Lower lobe of right lung (tissue), 2 donors: ENCODE results near the gene KLF15. TPM values are rescaled to one million over a fixed set of nuclear protein-coding genes. Genes with fewer than 3 reads are reported as not detected.

Experiments
- ATAC-seq, 2 donors: fragments of 200-7000 bp; cut with Tn5 transposase; one replicate each; pipeline ENCODE4 v1.9.1; 2020 to 2022; ENCODE audit warnings: mild to moderate bottlenecking in 2 of 2, moderate library complexity in 2 of 2
- DNase-seq: peaks from one replicate; pipeline ENCODE4 v3.0.0-alpha.2; 2020
- H3K27ac ChIP-seq: fragments of 200-600 bp; one replicate; pipeline ENCODE4 v1.8.0; 2022
- H3K27me3 ChIP-seq: fragments of 200-600 bp; one replicate; pipeline ENCODE4 v1.8.0; 2022; ENCODE audit warnings: low read depth
- H3K36me3 ChIP-seq: fragments of 200-600 bp; one replicate; pipeline ENCODE4 v1.8.0; 2022; ENCODE audit warnings: mild to moderate bottlenecking
- H3K4me1 ChIP-seq: fragments of 200-600 bp; one replicate; pipeline ENCODE4 v1.8.0; 2022
- H3K4me3 ChIP-seq: fragments of 200-600 bp; one replicate; pipeline ENCODE4 v1.8.0; 2022; ENCODE audit warnings: mild to moderate bottlenecking
- H3K9me3 ChIP-seq: fragments of 200-600 bp; one replicate; pipeline ENCODE4 v1.8.0; 2022
- intact Hi-C: fragments of 100-400 bp; cut with DNase I; formaldehyde crosslinking; loops from one replicate; pipeline ENCODE4 v1.11.0; 2022
- total RNA-seq: library from RNA; stranded (reverse); fragmentation: NEBNext Ultra II Directional; extraction: Animal tissue kit (Norgen Biotek cat#: 25700); gene quantifications from one replicate; pipeline ENCODE4 v1.2.1, GENCODE V29; 2021
- TF ChIP-seq, protein P1 (sequence below): fragments of 200-600 bp; IDR thresholded peaks from one replicate; pipeline ENCODE4 v1.8.0; 2022; ENCODE audit warnings: antibody characterized with exemption, mild to moderate bottlenecking
- donor health status: DM: no; HTN: yes; CAD: no; lungs with severe emphysema.

Gene KLF15
- total RNA-seq, 1 donor from 2014 or later = 40.1 TPM

DNA sequence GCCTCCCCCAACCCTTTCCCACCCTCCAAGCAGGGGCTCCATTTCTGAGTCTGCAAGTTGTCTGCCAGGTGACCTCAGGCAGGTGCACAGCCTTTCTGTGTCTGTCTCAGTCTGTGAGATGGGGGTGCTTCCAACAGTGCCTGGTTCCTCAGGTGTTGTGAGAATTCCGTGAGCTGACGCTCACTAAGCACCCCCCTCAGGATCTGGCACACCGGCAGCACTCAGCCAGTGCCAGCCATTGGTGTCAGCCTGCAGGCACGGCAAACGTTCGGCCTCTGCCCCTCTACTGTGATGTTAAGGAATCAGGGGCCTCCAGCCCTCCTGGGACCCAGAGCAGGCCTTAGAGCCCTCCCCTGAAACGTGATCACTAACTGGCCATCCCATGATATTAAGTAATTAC lies 2.4 kb downstream of the KLF15 start:
- Histone ChIP-seq H3K4me3 (peak overlapping the region; percentile 77), H3K9me3 (no peaks in the 10 kb centered on the region), H3K27ac (peak overlapping the region; percentile 92), H3K36me3 (peaks cover 28% of the 10 kb centered on the region), H3K27me3 (no peaks in the 10 kb centered on the region), H3K4me1 (peaks cover 70% of the 10 kb centered on the region)
- ATAC-seq (no peak), DNase-seq (peak; percentile 48)
- TF ChIP-seq, protein P1, sequence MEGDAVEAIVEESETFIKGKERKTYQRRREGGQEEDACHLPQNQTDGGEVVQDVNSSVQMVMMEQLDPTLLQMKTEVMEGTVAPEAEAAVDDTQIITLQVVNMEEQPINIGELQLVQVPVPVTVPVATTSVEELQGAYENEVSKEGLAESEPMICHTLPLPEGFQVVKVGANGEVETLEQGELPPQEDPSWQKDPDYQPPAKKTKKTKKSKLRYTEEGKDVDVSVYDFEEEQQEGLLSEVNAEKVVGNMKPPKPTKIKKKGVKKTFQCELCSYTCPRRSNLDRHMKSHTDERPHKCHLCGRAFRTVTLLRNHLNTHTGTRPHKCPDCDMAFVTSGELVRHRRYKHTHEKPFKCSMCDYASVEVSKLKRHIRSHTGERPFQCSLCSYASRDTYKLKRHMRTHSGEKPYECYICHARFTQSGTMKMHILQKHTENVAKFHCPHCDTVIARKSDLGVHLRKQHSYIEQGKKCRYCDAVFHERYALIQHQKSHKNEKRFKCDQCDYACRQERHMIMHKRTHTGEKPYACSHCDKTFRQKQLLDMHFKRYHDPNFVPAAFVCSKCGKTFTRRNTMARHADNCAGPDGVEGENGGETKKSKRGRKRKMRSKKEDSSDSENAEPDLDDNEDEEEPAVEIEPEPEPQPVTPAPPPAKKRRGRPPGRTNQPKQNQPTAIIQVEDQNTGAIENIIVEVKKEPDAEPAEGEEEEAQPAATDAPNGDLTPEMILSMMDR = no peak
- intact Hi-C loops = no loop called here

DNA sequence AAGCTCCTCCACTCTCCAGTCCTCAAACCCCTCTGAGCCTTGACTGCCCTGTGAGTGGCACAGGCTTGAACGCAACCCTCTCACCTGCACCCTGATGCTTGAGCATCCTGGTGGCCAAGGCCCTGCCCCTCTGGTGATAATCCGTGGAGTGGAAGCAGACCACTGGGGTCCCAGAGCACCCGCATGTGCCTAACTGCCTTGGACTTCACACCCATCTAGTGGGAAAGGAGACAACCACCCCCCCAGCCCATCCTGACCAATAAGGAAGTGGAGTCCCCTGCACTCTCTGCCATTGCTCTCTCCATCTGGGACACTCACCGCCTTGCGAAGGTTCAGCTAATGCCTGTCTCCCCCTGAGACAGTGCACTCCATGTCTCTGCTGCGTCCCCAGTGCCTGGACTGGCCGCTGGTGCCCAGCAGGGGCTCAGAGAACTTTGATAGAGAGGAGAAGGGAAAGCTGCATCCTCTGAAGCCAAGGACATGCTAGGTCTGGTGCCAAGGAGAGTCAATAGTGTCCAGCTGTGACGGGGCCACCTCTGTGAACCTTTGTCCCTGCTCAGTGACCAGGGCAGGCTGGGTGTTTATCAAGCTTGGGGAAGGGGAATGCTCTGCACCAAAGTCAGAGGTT lies 3.4 kb downstream of the KLF15 start:
- Histone ChIP-seq H3K4me1 (peaks cover 75% of the 10 kb centered on the region), H3K9me3 (no peaks in the 10 kb centered on the region), H3K27ac (peak overlapping the region; percentile 92), H3K4me3 (peak overlapping the region; percentile 6), H3K27me3 (no peaks in the 10 kb centered on the region), H3K36me3 (peaks cover 35% of the 10 kb centered on the region)
- intact Hi-C loops = no loop called here
- ATAC-seq (no peak), DNase-seq (peak; percentile 41)
- TF ChIP-seq, protein P1 = no peak

DNA sequence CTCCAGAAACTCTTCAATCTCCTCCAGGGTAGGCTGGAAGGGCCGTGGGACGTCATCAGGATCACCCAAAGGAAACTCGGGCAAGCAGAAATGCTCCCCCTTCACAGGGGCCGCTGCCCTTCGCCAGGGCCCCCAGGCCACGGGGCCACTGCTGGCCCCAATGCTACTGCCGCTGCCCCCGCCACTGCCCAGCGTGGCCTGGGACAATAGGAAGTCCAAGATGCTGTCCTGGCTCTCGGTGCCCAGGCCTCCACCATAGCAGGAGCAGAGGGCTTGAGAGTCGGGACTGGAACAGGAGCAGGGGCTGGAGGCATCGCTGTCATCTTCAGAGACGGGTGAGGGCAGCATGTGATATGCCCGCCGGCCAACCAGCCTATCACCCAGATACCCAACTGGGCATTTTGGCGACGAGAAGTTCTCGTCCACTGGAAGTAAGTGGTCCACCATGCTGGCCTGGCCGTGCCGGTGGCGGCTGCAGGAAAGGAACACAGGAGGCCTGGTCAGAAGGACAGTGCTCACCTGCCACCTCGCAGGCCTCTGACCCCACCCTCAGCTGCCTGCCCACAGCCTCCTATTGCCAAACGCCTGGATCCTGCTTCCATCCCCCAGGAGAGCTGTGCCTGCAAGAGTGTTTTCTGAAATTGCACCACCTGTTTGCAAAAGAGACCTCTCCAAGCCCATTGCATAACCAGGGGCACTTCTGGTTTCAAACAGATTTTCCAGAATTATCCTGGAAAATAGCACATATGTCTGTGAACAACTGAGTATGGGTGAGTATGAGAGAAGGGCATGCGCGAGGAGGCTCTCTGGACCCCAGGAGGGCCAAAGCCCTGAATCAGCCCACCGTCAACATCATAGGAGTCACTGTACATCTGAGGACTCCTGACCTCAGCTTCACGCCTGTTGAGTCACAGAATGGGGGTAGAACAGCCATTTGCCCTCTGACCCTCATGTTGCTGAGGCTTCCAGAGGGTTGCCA lies 4.4 kb downstream of the KLF15 start:
- Histone ChIP-seq H3K4me3 (no peak overlapping the region), H3K9me3 (no peaks in the 10 kb centered on the region), H3K36me3 (peaks cover 45% of the 10 kb centered on the region), H3K27me3 (no peaks in the 10 kb centered on the region), H3K4me1 (peaks cover 67% of the 10 kb centered on the region), H3K27ac (peak overlapping the region; percentile 92)
- ATAC-seq (peak in 1 of 2 donors; percentile 28), DNase-seq (peak; percentile 70)
- TF ChIP-seq, protein P1 = no peak
- intact Hi-C loops = no loop called here

DNA sequence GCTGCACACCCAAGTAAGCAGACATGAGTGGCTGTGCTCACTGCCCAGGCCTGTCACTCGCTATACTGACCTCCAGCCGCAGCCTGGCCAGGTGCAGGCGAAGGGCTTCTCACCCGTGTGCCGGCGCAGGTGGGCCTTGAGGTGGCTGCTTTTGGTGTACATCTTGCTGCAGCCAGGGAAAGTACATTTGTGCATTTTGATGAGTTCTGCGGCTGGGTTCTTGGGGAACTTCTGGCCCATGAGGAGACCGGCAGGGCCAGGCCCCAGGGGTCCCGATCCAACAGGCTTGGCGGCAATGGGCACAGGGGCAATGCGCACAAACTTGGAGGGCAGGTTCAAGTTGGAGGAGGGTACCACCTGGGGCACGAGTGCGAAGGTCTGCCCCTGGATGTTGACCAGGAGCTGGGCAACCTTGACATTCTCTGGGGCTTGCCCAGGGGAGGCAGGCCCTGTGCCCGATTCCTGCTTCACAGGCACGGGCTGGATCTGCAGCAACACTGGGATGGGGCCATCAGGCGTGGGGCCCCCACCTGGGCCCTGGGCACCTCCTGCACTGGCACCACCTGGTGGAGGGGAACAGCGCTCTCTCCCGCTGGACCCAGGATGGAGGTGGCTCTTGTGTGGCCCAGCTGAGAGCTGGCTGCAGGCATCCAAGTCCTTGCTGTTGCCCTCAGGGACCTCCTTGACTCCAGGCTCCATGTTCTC lies 5.3 kb downstream of the KLF15 start:
- Histone ChIP-seq H3K27me3 (no peaks in the 10 kb centered on the region), H3K9me3 (no peaks in the 10 kb centered on the region), H3K36me3 (peaks cover 52% of the 10 kb centered on the region), H3K4me1 (peaks cover 65% of the 10 kb centered on the region), H3K27ac (peak overlapping the region; percentile 11), H3K4me3 (no peak overlapping the region)
- DNase-seq = peak; percentile 44
- ATAC-seq = no peak
- TF ChIP-seq, protein P1 = no peak
- intact Hi-C loops = no loop called here

DNA sequence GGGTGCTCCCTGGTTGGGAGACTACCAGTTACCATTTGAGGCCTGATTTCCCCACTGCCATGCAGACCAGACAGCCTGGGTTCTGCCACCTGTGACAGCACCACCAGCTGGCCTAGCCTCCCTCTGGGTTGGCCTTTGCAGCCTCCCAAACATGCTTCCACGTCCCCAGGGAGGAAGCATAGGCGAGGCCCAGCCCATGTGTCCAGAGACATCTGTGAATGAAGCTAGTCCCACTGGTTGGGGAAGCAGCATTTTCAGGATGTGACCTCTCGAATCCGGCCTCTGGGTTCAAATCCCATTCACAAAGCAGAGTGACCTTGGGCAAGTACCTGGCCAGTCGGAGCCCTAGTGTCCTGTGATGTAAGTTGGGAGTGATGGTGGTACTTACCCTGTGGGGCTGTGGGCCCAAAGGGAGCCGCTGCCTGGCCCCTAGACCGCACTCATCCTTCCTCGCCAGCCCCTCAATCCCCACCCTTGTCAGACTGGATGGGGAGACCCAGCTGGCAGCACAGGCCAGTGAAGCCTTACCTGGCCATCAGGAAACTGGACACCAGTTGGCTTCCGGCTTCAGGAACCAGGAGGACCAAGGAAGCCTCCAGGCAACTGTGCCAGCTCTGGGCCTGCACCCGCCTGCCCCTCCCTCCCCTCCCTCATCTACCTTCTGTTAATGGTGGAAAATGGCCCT lies 6.0 kb downstream of the KLF15 start:
- ATAC-seq = no peak
- intact Hi-C loops = no loop called here
- no peaks in the 10 kb centered on the region for H3K9me3 ChIP-seq
- peak; percentile 30 for DNase-seq
- peaks cover 65% of the 10 kb centered on the region for H3K4me1 ChIP-seq
- TF ChIP-seq, protein P1 = no peak
- peak overlapping the region; percentile 3 for H3K4me3 ChIP-seq
- no peaks in the 10 kb centered on the region for H3K27me3 ChIP-seq
- no peak overlapping the region for H3K27ac ChIP-seq
- H3K36me3 ChIP-seq = peaks cover 55% of the 10 kb centered on the region
